Measurements from ENCODE around the gene LAYN.

Gene LAYN

DNA sequence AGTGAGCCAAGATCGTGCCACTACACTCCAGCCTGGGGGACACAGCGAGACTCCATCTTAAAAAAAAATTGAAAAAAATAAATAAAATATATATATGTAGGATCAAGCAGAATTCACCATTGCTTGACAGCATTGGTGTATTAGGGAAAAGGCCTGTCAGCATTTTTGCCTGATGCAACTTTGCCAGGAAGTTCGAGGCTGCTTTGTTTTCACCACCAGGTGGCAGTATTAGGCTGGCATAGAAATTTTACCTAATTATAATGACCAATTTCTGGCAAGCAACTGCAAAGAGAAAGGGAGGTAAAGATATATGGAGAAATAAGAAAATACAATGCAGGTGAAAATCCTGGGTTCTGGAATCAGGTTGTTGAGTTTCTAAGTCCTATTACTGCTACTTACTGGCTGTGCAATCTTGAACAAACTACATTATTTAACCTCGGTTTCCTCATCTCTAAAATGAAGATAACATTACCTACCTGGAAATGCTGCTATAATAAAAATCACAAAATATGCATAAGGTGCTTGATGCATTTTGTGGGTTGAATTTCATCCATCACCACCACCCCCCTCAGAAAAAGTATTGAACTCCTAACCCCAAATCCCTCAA, 24.7 kb downstream of the LAYN start:
- no peak overlapping the region for H3K27ac ChIP-seq (ENCODE audit: low read length)
- no peak overlapping the region for H3K4me3 ChIP-seq (ENCODE audit: low read depth in 1 of 2, low read length in 2 of 2)
- no peaks in the 10 kb centered on the region for H3K27me3 ChIP-seq (ENCODE audit: low read depth, low read length)
- peaks cover 0 to 17% of the 10 kb centered on the region in 2 donors for H3K36me3 ChIP-seq (ENCODE audit: control insufficient read depth in 1 of 2, insufficient read depth in 2 of 2, low read length in 2 of 2)
- peaks cover 0 to 5% of the 10 kb centered on the region in 2 donors for H3K4me1 ChIP-seq (ENCODE audit: control insufficient read depth in 1 of 2, insufficient read depth in 2 of 2, low read length in 2 of 2)
- no peaks in the 10 kb centered on the region for H3K9me3 ChIP-seq (ENCODE audit: control insufficient read depth in 1 of 2, low read length in 2 of 2)

DNA sequence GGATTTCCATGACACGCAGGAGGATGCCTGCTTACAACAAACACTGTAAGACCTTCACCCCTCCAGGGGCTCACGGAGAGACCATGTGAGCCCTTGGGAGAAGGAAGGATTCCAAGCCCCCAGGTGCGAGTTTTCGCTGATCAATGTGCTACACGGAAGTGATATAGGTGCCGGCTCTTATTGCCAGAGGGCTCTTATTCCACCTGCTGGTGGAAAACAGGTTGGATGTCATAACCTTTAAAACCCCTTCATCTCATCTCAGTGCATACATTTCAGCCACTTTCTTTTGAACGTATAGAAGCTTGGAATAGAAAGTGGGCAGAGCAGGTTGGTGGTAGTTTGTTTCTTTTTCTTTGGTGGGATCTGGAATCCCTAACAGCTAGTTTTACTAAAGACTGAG, 25.8 kb downstream of the LAYN start:
- Histone ChIP-seq H3K4me1 (ENCODE audit: control insufficient read depth in 1 of 2, insufficient read depth in 2 of 2, low read length in 2 of 2) (no peaks in the 10 kb centered on the region), H3K4me3 (ENCODE audit: low read depth in 1 of 2, low read length in 2 of 2) (no peak overlapping the region), H3K27ac (ENCODE audit: low read length) (no peak overlapping the region), H3K9me3 (ENCODE audit: control insufficient read depth in 1 of 2, low read length in 2 of 2) (no peaks in the 10 kb centered on the region), H3K36me3 (ENCODE audit: control insufficient read depth in 1 of 2, insufficient read depth in 2 of 2, low read length in 2 of 2) (peaks cover 0 to 17% of the 10 kb centered on the region in 2 donors), H3K27me3 (ENCODE audit: low read depth, low read length) (no peaks in the 10 kb centered on the region)

GRCh38 chr11:111569476-111569875, 29.0 kb downstream of the LAYN start:
- H3K9me3 ChIP-seq (ENCODE audit: control insufficient read depth in 1 of 2, low read length in 2 of 2): no peaks in the 10 kb centered on the region
- H3K4me3 ChIP-seq (ENCODE audit: low read depth in 1 of 2, low read length in 2 of 2): no peak overlapping the region
- H3K4me1 ChIP-seq (ENCODE audit: control insufficient read depth in 1 of 2, insufficient read depth in 2 of 2, low read length in 2 of 2): peaks cover 0 to 14% of the 10 kb centered on the region in 2 donors
- H3K36me3 ChIP-seq (ENCODE audit: control insufficient read depth in 1 of 2, insufficient read depth in 2 of 2, low read length in 2 of 2): no peaks in the 10 kb centered on the region
- H3K27ac ChIP-seq (ENCODE audit: low read length): no peak overlapping the region
- H3K27me3 ChIP-seq (ENCODE audit: low read depth, low read length): no peaks in the 10 kb centered on the region

DNA sequence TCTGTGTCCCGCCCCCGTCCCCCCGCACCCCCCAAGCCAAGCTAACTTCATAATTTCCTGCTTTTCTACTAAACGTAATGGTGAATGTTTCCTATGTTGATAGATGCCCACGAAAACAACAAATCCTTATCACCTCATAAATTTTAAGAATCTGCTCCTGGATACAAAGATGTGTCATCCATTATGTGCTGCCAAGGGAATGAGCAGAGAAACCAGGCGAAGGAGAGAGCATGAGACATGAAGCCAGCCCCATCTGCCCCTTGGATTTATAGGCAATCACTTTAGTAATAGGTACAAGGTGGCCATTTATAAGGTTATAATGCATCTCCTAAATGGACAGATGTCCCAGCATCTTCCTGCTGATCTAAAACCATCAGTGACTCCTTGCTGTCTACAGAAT, 30.3 kb downstream of the LAYN start:
- H3K9me3 ChIP-seq (ENCODE audit: control insufficient read depth in 1 of 2, low read length in 2 of 2): no peaks in the 10 kb centered on the region
- no peak overlapping the region for H3K27ac ChIP-seq (ENCODE audit: low read length)

DNA sequence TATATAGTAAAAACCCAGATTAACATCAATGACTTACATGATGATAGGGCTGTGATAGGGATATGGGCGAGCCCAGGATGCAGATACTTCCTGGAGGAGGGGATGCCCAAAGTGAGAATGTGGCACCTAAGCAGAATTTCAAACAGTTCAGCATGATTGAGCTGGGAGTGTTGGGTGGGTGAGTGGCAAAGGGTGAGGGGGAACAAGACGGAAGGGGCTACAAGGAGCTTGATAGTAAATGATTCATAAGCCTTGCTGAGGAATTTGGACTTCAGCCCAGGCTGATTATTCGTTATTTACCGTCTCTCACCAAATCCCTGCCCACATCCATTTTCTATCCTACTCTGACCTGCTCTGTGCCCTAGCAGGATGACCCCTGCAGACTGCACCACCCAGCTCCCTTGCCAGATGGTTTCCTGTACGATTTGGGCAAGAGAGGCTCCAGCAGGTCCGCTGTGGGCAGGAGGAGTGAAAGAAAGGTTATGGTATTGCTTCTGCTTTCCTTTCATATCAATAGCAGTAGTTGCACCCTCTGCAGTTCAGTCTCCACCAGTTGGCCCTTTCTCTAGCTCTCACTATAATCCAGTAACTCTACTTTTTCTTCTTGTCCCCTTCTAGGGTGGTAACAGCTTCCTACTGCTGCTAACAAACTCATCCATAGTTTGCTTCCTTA, 31.4 kb downstream of the LAYN start:
- Histone ChIP-seq H3K27me3 (ENCODE audit: low read depth, low read length) (no peaks in the 10 kb centered on the region), H3K36me3 (ENCODE audit: control insufficient read depth in 1 of 2, insufficient read depth in 2 of 2, low read length in 2 of 2) (no peaks in the 10 kb centered on the region), H3K27ac (ENCODE audit: low read length) (no peak overlapping the region), H3K9me3 (ENCODE audit: control insufficient read depth in 1 of 2, low read length in 2 of 2) (no peaks in the 10 kb centered on the region), H3K4me1 (ENCODE audit: control insufficient read depth in 1 of 2, insufficient read depth in 2 of 2, low read length in 2 of 2) (peaks cover 0 to 14% of the 10 kb centered on the region in 2 donors), H3K4me3 (ENCODE audit: low read depth in 1 of 2, low read length in 2 of 2) (no peak overlapping the region)

More for the DNA sequence above, 30.3 kb downstream of the LAYN start:
- H3K4me3 ChIP-seq (ENCODE audit: low read depth in 1 of 2, low read length in 2 of 2): no peak overlapping the region
- no peaks in the 10 kb centered on the region for H3K36me3 ChIP-seq (ENCODE audit: control insufficient read depth in 1 of 2, insufficient read depth in 2 of 2, low read length in 2 of 2)
- H3K4me1 ChIP-seq (ENCODE audit: control insufficient read depth in 1 of 2, insufficient read depth in 2 of 2, low read length in 2 of 2): peaks cover 0 to 14% of the 10 kb centered on the region in 2 donors
- H3K27me3 ChIP-seq (ENCODE audit: low read depth, low read length): no peaks in the 10 kb centered on the region

DNA sequence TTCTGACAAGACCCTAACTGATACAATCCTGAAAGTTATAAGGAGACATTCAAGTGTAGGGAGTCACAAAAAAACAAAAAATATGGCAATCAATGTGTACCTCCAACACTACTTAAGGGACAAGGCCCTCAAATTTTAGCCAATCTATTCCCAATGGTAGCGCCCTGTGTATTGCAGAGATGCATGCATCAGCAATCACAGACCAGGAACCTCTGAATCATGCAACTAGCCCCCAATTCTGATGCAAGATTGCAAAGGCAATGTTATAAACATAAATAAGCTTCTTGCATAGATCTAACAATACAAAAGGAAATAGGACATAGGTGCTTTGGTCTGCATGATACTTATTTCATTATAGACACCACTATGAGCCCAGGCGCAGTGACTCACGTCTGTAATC, 32.1 kb downstream of the LAYN start:
- no peak overlapping the region for H3K4me3 ChIP-seq (ENCODE audit: low read depth in 1 of 2, low read length in 2 of 2)
- no peaks in the 10 kb centered on the region for H3K9me3 ChIP-seq (ENCODE audit: control insufficient read depth in 1 of 2, low read length in 2 of 2)
- no peaks in the 10 kb centered on the region for H3K36me3 ChIP-seq (ENCODE audit: control insufficient read depth in 1 of 2, insufficient read depth in 2 of 2, low read length in 2 of 2)
- no peak overlapping the region for H3K27ac ChIP-seq (ENCODE audit: low read length)
- H3K27me3 ChIP-seq (ENCODE audit: low read depth, low read length): no peaks in the 10 kb centered on the region
- peaks cover 0 to 14% of the 10 kb centered on the region in 2 donors for H3K4me1 ChIP-seq (ENCODE audit: control insufficient read depth in 1 of 2, insufficient read depth in 2 of 2, low read length in 2 of 2)

GRCh38 chr11:111573821-111574249, 33.3 kb downstream of the LAYN start:
- Histone ChIP-seq H3K4me3 (ENCODE audit: low read depth in 1 of 2, low read length in 2 of 2) (peak overlapping the region in 1 of 2 donors; percentile 29), H3K27me3 (ENCODE audit: low read depth, low read length) (no peaks in the 10 kb centered on the region), H3K36me3 (ENCODE audit: control insufficient read depth in 1 of 2, insufficient read depth in 2 of 2, low read length in 2 of 2) (no peaks in the 10 kb centered on the region), H3K4me1 (ENCODE audit: control insufficient read depth in 1 of 2, insufficient read depth in 2 of 2, low read length in 2 of 2) (peaks cover 0 to 14% of the 10 kb centered on the region in 2 donors), H3K9me3 (ENCODE audit: control insufficient read depth in 1 of 2, low read length in 2 of 2) (no peaks in the 10 kb centered on the region), H3K27ac (ENCODE audit: low read length) (no peak overlapping the region)

DNA sequence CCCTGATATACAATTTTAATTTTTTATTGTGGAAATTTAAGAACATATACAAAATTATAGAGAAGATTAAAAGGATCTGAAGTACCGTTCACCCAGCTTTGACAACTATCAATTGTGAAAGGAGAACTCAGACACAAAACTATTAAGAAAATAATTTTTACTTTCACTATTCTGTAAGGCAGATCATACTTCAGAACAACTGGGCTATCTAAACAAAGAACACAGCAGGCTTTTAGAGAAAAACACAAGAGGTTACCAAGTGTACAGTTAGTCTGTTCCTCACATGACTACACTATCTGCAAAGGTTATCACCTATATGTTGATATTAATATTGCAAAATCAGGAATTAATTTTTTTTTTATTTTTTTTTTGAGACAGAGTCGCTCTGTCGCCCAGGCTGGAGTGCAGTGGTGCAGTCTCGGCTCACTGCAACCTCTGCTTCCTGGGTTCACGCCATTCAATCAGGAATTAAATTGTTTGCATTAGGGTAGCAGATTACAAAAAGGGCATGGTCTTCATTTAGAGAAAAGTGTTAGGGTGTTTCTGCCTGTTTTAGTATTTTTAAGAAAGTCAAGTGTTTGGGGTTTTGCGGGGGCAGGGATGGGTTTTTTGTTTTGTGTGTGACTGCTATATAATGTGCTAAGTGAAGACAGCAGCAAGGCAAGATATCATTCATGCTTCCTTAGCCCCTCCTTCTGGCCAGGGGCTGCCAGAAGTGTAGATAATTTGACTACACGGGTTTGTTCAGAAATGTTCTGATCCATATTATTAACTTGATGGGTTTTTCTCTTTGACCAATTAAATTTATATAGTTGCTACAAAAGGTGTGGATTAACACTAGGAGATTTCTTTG, 34.1 kb downstream of the LAYN start:
- peak overlapping the region in 1 of 2 donors; percentile 4 for H3K4me3 ChIP-seq (ENCODE audit: low read depth in 1 of 2, low read length in 2 of 2)
- no peaks in the 10 kb centered on the region for H3K9me3 ChIP-seq (ENCODE audit: control insufficient read depth in 1 of 2, low read length in 2 of 2)
- no peaks in the 10 kb centered on the region for H3K27me3 ChIP-seq (ENCODE audit: low read depth, low read length)
- H3K27ac ChIP-seq (ENCODE audit: low read length): no peak overlapping the region
- peaks cover 0 to 14% of the 10 kb centered on the region in 2 donors for H3K4me1 ChIP-seq (ENCODE audit: control insufficient read depth in 1 of 2, insufficient read depth in 2 of 2, low read length in 2 of 2)
- no peaks in the 10 kb centered on the region for H3K36me3 ChIP-seq (ENCODE audit: control insufficient read depth in 1 of 2, insufficient read depth in 2 of 2, low read length in 2 of 2)

- Histone ChIP-seq H3K36me3 (ENCODE audit: control insufficient read depth in 1 of 2, insufficient read depth in 2 of 2, low read length in 2 of 2) (no peaks in the 10 kb centered on the region), H3K4me1 (ENCODE audit: control insufficient read depth in 1 of 2, insufficient read depth in 2 of 2, low read length in 2 of 2) (peaks cover 0 to 14% of the 10 kb centered on the region in 2 donors), H3K4me3 (ENCODE audit: low read depth in 1 of 2, low read length in 2 of 2) (no peak overlapping the region), H3K27ac (ENCODE audit: low read length) (no peak overlapping the region), H3K27me3 (ENCODE audit: low read depth, low read length) (no peaks in the 10 kb centered on the region), H3K9me3 (ENCODE audit: control insufficient read depth in 1 of 2, low read length in 2 of 2) (no peaks in the 10 kb centered on the region)
Measured at GRCh38 chr11:111575740-111576139, 35.2 kb downstream of the LAYN start.

DNA sequence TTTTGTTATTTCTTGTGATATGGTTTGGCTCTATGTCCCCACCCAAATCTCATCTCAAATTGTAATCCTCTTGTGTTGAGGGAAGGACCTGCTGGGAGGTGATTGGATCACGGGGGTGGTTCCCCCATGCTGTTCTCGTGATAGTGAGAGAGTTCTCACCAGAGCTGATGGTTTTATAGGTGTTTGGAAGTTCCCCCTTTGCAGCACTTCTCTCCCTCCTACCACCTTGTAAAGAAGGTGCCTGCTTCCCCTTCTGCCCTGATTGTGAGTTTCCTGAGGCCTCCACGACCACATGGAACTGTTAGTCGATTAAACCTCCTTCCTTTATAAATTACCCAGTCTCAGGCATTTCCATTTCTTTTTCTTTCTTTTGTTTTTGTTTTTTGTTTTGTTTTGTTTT, 37.3 kb downstream of the LAYN start:
- no peak overlapping the region for H3K4me3 ChIP-seq (ENCODE audit: low read depth in 1 of 2, low read length in 2 of 2)
- no peak overlapping the region for H3K27ac ChIP-seq (ENCODE audit: low read length)
- H3K27me3 ChIP-seq (ENCODE audit: low read depth, low read length): no peaks in the 10 kb centered on the region
- H3K36me3 ChIP-seq (ENCODE audit: control insufficient read depth in 1 of 2, insufficient read depth in 2 of 2, low read length in 2 of 2): no peaks in the 10 kb centered on the region
- peaks cover 0 to 19% of the 10 kb centered on the region in 2 donors for H3K4me1 ChIP-seq (ENCODE audit: control insufficient read depth in 1 of 2, insufficient read depth in 2 of 2, low read length in 2 of 2)
- no peaks in the 10 kb centered on the region for H3K9me3 ChIP-seq (ENCODE audit: control insufficient read depth in 1 of 2, low read length in 2 of 2)

GRCh38 chr11:111581341-111581740, 40.8 kb downstream of the LAYN start:
- no peak overlapping the region for H3K4me3 ChIP-seq (ENCODE audit: low read depth in 1 of 2, low read length in 2 of 2)

More at GRCh38 chr11:111581341-111581740, 40.8 kb downstream of the LAYN start:
- Histone ChIP-seq H3K27me3 (ENCODE audit: low read depth, low read length) (no peaks in the 10 kb centered on the region), H3K36me3 (ENCODE audit: control insufficient read depth in 1 of 2, insufficient read depth in 2 of 2, low read length in 2 of 2) (no peaks in the 10 kb centered on the region), H3K9me3 (ENCODE audit: control insufficient read depth in 1 of 2, low read length in 2 of 2) (no peaks in the 10 kb centered on the region), H3K27ac (ENCODE audit: low read length) (no peak overlapping the region), H3K4me1 (ENCODE audit: control insufficient read depth in 1 of 2, insufficient read depth in 2 of 2, low read length in 2 of 2) (peaks cover 0 to 13% of the 10 kb centered on the region in 2 donors)
